A549 treated with AZD2906 at 1 μM for 4 hours (cell line): ENCODE results near the gene SNX19. TPM values are rescaled to one million over a fixed set of nuclear protein-coding genes. Genes with fewer than 3 reads are reported as not detected.

ENCODE experiments used
- total RNA-seq: library from RNA; stranded (reverse); fragments of 200-300 nt; extraction: Qiagen RNA extraction; gene quantifications from 5 replicates; pipeline ENCODE4 v1.2.3, GENCODE V29; 2022

The SNX19 gene, protein sequence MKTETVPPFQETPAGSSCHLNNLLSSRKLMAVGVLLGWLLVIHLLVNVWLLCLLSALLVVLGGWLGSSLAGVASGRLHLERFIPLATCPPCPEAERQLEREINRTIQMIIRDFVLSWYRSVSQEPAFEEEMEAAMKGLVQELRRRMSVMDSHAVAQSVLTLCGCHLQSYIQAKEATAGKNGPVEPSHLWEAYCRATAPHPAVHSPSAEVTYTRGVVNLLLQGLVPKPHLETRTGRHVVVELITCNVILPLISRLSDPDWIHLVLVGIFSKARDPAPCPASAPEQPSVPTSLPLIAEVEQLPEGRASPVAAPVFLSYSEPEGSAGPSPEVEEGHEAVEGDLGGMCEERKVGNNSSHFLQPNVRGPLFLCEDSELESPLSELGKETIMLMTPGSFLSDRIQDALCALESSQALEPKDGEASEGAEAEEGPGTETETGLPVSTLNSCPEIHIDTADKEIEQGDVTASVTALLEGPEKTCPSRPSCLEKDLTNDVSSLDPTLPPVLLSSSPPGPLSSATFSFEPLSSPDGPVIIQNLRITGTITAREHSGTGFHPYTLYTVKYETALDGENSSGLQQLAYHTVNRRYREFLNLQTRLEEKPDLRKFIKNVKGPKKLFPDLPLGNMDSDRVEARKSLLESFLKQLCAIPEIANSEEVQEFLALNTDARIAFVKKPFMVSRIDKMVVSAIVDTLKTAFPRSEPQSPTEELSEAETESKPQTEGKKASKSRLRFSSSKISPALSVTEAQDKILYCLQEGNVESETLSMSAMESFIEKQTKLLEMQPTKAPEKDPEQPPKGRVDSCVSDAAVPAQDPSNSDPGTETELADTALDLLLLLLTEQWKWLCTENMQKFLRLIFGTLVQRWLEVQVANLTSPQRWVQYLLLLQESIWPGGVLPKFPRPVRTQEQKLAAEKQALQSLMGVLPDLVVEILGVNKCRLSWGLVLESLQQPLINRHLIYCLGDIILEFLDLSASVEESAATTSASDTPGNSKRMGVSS
- total RNA-seq, result 12.7 to 16.0 TPM (median 14.2 TPM) in 5 replicates

DNA sequence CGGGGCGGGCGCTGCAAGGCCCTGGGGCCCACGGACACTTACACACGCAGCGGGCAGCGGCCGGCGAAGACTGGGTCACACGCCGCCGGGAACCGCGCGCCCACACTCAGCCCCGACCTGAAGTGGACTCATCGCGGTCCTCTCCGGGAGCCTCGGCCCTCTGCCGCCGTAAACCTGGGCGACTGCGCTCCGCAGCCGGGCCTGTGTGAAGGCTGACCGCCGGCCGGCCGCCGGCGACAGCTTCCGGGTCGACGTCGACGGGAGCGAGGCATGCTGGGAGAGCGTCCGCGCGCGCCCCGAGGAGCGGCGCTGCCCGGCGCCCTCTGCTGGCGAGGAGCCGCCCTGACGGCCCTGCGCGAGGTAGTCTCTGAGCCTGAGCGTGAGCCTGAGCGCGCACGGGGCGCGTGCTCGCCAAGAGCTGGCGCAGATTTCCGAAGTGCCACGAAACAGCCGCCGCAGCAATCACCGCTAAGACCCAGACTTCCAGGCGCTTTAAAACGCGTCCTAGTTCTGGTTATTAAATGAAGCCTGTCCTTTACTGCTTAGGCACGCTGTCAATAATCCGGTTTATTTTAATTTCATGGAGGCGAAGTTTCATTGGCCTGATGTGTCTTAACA is at the start of gene SNX19:
Gene SNX19 (minus strand): TSS at position 242 of the 618 bp plus-strand sequence. CDS start 540 bp downstream, outside the sequence.

